Stimulated activated CD4-positive, alpha-beta T cell treated with anti-CD3 and anti-CD28 coated beads, Interleukin-2, amount 100 ng/mL, for 24 hours (primary cell): ENCODE data around the gene MUC12.

Experiments used
- DNase-seq, 2 donors: peaks; one replicate each; pipeline ENCODE4 v3.0.0-alpha.2; 2020

The MUC12 gene

DNA sequence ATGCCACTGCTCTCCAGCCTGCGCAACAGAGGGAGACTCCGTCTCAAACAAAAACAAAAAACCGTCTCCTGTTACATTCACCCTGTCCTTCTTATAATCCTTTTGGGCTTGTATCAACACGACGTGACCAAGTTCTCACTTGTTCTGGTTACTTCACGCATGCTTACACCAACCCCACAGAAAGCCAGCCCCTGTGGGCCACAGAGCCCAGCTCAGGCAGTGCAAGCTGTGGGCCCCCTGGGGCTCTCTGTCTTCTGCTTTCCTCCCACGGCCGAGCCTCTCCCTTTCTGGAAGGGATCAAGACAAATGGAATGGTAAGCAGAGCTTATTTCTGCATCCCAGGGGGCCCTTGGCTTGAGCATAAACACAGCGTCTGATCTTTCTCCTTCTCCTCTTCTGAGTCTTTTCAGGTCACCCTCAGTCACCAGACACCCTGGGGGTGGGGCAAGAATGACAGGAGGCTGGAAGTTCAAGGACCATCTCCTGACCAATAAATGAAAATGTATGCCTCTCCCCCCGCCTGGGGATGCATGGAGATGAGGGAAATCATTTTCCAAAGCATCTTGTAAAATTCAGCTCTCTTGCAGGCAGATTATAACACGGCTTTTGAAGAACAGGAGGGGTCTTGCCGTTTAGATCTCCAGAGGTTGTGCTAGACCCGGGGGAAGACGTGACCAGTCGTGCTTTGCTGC, 96.9 kb downstream of the MUC12 start:
- DNase-seq: no peak

GRCh38 chr7:101066833-101067177, 97.4 kb downstream of the MUC12 start:
- DNase-seq: no peak

DNA sequence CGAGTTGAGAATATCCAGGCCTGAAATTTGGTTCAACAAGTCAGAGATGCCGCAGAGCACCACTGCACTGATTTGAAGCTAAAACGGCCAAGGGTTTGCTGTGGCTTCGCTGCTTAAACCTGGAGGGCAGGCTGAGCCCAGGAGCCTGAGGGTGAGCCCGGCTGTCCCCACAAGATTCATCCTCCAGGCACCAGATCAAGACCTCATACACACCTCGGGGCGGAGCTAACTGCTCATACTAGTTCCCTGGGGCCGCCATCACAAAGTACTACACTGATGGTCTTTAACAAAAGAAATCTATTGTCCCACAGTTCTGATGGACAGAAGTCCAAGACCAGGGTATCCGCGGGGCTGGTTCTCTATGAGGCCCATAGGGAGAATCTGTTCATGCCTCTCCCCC, 99.0 kb downstream of the MUC12 start:
- no peak for DNase-seq
